H9 (cell line): Measurements from ENCODE around the gene NCBP3. TPM values are rescaled to one million over a fixed set of nuclear protein-coding genes. Genes with fewer than 3 reads are reported as not detected.

ENCODE experiments used
- DNase-seq: peaks from one replicate; pipeline ENCODE4 v3.0.0-alpha.2; 2017
- H2AFZ ChIP-seq: one replicate; pipeline ENCODE4 v1.6.1; 2013; ENCODE audit warnings: mild to moderate bottlenecking, low read length, control low read depth, moderate library complexity
- H2AK5ac ChIP-seq: 2 replicates; pipeline ENCODE4 v1.6.1; 2013; ENCODE audit warnings: low read length, control low read depth, mixed read lengths; ENCODE audit not compliant: insufficient read length
- H2BK120ac ChIP-seq: one replicate; pipeline ENCODE4 v1.6.1; 2013; ENCODE audit warnings: low read depth, mild to moderate bottlenecking, low read length, control low read depth, inconsistent platforms; ENCODE audit not compliant: poor library complexity, severe bottlenecking
- H2BK12ac ChIP-seq: 2 replicates; pipeline ENCODE4 v1.6.1; 2013; ENCODE audit warnings: low read length, control low read depth, mixed read lengths, low read depth; ENCODE audit not compliant: insufficient read length
- H2BK15ac ChIP-seq: 2 replicates; pipeline ENCODE4 v1.6.1; 2013; ENCODE audit warnings: low read depth, low read length, control low read depth
- H2BK20ac ChIP-seq: one replicate; pipeline ENCODE4 v1.6.1; 2013; ENCODE audit warnings: low read depth, mild to moderate bottlenecking, low read length, control low read depth, inconsistent platforms; ENCODE audit not compliant: poor library complexity, severe bottlenecking
- H2BK5ac ChIP-seq: 2 replicates; pipeline ENCODE4 v1.6.1; 2013; ENCODE audit warnings: low read length, control low read depth, mixed read lengths; ENCODE audit not compliant: insufficient read length
- H3K14ac ChIP-seq: 2 replicates; pipeline ENCODE4 v1.6.1; 2013; ENCODE audit warnings: low read length, control low read depth; ENCODE audit not compliant: insufficient read depth
- H3K18ac ChIP-seq: 2 replicates; pipeline ENCODE4 v1.6.1; 2013; ENCODE audit warnings: low read depth, mild to moderate bottlenecking, mixed read lengths, low read length, control low read depth; ENCODE audit not compliant: insufficient read length
- H3K23ac ChIP-seq: 2 replicates; pipeline ENCODE4 v1.6.1; 2013; ENCODE audit warnings: low read length, control low read depth, mixed read lengths, low read depth; ENCODE audit not compliant: insufficient read length
- H3K23me2 ChIP-seq: 2 replicates; pipeline ENCODE4 v1.6.1; 2013; ENCODE audit warnings: low read depth, mild to moderate bottlenecking, mixed read lengths, low read length, control low read depth; ENCODE audit not compliant: insufficient read length, poor library complexity, severe bottlenecking
- H3K27ac ChIP-seq: 2 replicates; pipeline ENCODE4 v1.5.1; 2013; ENCODE audit warnings: low read length, control low read depth, mixed read lengths, low read depth; ENCODE audit not compliant: insufficient read length
- H3K27me3 ChIP-seq: 2 replicates; pipeline ENCODE4 v1.6.1; 2013; ENCODE audit warnings: low read length, control low read depth, inconsistent platforms; ENCODE audit not compliant: insufficient read depth
- H3K4ac ChIP-seq: 2 replicates; pipeline ENCODE4 v1.6.1; 2013; ENCODE audit warnings: low read depth, mild to moderate bottlenecking, control low read depth, inconsistent platforms, low read length, moderate library complexity
- H3K4me1 ChIP-seq: 2 replicates; pipeline ENCODE4 v1.6.1; 2013; ENCODE audit warnings: low read length, control low read depth, inconsistent platforms; ENCODE audit not compliant: insufficient read depth
- H3K4me2 ChIP-seq: 2 replicates; pipeline ENCODE4 v1.6.1; 2013; ENCODE audit warnings: low read length, control low read depth, mixed read lengths; ENCODE audit not compliant: insufficient read length, insufficient read depth
- H3K56ac ChIP-seq: 2 replicates; pipeline ENCODE4 v1.6.1; 2013; ENCODE audit warnings: low read depth, mild to moderate bottlenecking, mixed read lengths, low read length, control low read depth; ENCODE audit not compliant: insufficient read length
- H3K79me1 ChIP-seq: 2 replicates; pipeline ENCODE4 v1.6.1; 2013; ENCODE audit warnings: low read depth, mild to moderate bottlenecking, moderate library complexity, low read length, control low read depth, inconsistent platforms; ENCODE audit not compliant: insufficient read depth, poor library complexity, severe bottlenecking
- H3K79me2 ChIP-seq: 2 replicates; pipeline ENCODE4 v1.6.1; 2013; ENCODE audit warnings: low read length, control low read depth, inconsistent platforms; ENCODE audit not compliant: insufficient read depth
- H3K9ac ChIP-seq: 2 replicates; pipeline ENCODE4 v1.6.1; 2013; ENCODE audit warnings: low read length, control low read depth, mixed read lengths; ENCODE audit not compliant: insufficient read length; ENCODE audit errors: extremely low read depth
- H3K9me3 ChIP-seq: one replicate; pipeline ENCODE4 v1.6.1; 2013; ENCODE audit warnings: low read depth, low read length, inconsistent platforms; ENCODE audit not compliant: control insufficient read depth
- H3T11ph ChIP-seq: one replicate; pipeline ENCODE4 v1.6.1; 2013; ENCODE audit warnings: mild to moderate bottlenecking, low read length, control low read depth, inconsistent platforms
- H4K20me1 ChIP-seq: one replicate; pipeline ENCODE4 v1.6.1; 2013; ENCODE audit not compliant: control insufficient read depth, insufficient read length, insufficient read depth
- H4K5ac ChIP-seq: 2 replicates; pipeline ENCODE4 v1.6.1; 2013; ENCODE audit warnings: low read depth, mild to moderate bottlenecking, mixed read lengths, low read length, control low read depth; ENCODE audit not compliant: insufficient read length
- H4K8ac ChIP-seq: replicated peaks from 2 replicates; pipeline ENCODE4 v1.6.1; 2013; ENCODE audit warnings: low read length, control low read depth, mixed read lengths, low read depth; ENCODE audit not compliant: insufficient read length
- H4K91ac ChIP-seq: 2 replicates; pipeline ENCODE4 v1.6.1; 2013; ENCODE audit warnings: low read depth, mild to moderate bottlenecking, moderate library complexity, mixed read lengths, low read length, control low read depth; ENCODE audit not compliant: insufficient read length
- H3K27ac Mint-ChIP-seq, 3 experiments: 2 replicates in 2 of 3; 3 replicates in 1 of 3; pipeline ENCODE4 v1.8.0; 2020 to 2021; ENCODE audit warnings: mixed read lengths in 3 of 3, mild to moderate bottlenecking in 1 of 3, moderate library complexity in 1 of 3
- H3K27me3 Mint-ChIP-seq: 2 replicates; pipeline ENCODE4 v1.8.0; 2021; ENCODE audit warnings: low read depth, mild to moderate bottlenecking, moderate library complexity, mixed read lengths
- H3K36me3 Mint-ChIP-seq, 3 experiments: 2 replicates in 2 of 3; 3 replicates in 1 of 3; pipeline ENCODE4 v1.8.0; 2020 to 2021; ENCODE audit warnings: low read depth in 3 of 3, mixed read lengths in 3 of 3; ENCODE audit not compliant: insufficient read depth in 1 of 3
- H3K4me1 Mint-ChIP-seq, 2 experiments: 2 replicates each; pipeline ENCODE4 v1.8.0; 2020; ENCODE audit warnings: mixed read lengths in 2 of 2
- H3K4me3 Mint-ChIP-seq, 2 experiments: 2 replicates in 1 of 2; 3 replicates in 1 of 2; pipeline ENCODE4 v1.8.0; 2020 to 2021; ENCODE audit warnings: mild to moderate bottlenecking in 2 of 2, mixed read lengths in 2 of 2, moderate library complexity in 1 of 2
- H3K9me3 Mint-ChIP-seq, 2 experiments: 2 replicates in 1 of 2; 3 replicates in 1 of 2; pipeline ENCODE4 v1.8.0; 2020; ENCODE audit warnings: mild to moderate bottlenecking in 2 of 2, mixed read lengths in 2 of 2, moderate library complexity in 1 of 2
- WGBS: extraction: QIAGEN DNeasy Blood & Tissue Kit; methylation state at CpG from one replicate; pipeline ENCODE4 v1.1.7; 2013; ENCODE audit warnings: missing lambda C conversion rate, low lambda C conversion rate, mixed read lengths; ENCODE audit not compliant: insufficient read length; ENCODE audit errors: extremely low coverage; 5-methylcytosine and 5-hydroxymethylcytosine counted together
- total RNA-seq: library from RNA; stranded (reverse); gene quantifications from 2 replicates; pipeline ENCODE4 v1.2.1, GENCODE V29; 2021
- TF ChIP-seq, protein P1 (sequence below): fragments of 200-600 bp; sonication (generic); conservative IDR thresholded peaks from 3 replicates; pipeline ENCODE4 v1.8.0; 2021; ENCODE audit warnings: antibody characterized with exemption, mild to moderate bottlenecking

Gene NCBP3
- total RNA-seq, 1 experiment from 2014 or later: 45.7 TPM

DNA sequence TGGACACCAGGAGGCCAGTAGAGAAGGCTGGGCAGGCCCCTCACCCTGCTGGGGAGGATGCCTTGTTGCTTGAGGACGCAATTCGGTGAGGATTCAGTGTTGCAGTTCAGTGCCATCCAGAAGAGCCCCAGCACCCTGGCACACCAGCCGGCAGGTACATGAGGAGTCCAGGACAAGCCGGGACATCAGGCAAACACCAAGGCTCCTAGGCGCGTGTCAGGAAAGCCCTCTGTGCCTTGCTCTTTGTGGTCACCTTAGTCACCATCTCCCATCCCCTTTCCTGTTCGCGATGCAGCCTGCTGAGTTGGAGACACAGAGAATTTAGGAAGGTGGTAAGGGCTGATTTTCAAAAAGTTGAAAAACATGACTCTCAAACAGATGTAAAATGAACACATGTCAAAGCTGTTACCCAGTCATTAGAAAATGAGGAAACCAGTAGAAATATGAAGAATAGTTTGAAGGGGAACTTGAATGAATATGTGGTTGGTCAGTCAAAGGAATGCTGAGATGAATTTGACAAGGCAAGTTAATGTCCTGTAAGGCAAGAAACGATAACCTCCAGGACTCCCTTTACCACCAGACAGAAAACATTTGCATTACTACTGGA lies 2.3 kb upstream of the NCBP3 start:
- no peak overlapping the region for H2BK12ac ChIP-seq
- no peak overlapping the region for H2BK20ac ChIP-seq
- H3K4me1 ChIP-seq: no peaks in the 10 kb centered on the region
- H3K56ac ChIP-seq: no peak overlapping the region
- Mint-ChIP-seq H3K4me3 (no peak overlapping the region), H3K9me3 (peaks cover 3 to 4% of the 10 kb centered on the region in 2 experiments; a peak in 3 of 5 replicates), H3K27me3 (peaks cover 25% of the 10 kb centered on the region), H3K27ac (no peak overlapping the region), H3K36me3 (peaks cover 7 to 11% (median 8%) of the 10 kb centered on the region in 3 experiments; a peak in 6 of 7 replicates), H3K4me1 (peaks cover 12 to 18% of the 10 kb centered on the region in 2 experiments)
- no peak overlapping the region for H3T11ph ChIP-seq
- H3K23me2 ChIP-seq: no peaks in the 10 kb centered on the region
- no peak overlapping the region for H2AK5ac ChIP-seq
- TF ChIP-seq, protein P1, sequence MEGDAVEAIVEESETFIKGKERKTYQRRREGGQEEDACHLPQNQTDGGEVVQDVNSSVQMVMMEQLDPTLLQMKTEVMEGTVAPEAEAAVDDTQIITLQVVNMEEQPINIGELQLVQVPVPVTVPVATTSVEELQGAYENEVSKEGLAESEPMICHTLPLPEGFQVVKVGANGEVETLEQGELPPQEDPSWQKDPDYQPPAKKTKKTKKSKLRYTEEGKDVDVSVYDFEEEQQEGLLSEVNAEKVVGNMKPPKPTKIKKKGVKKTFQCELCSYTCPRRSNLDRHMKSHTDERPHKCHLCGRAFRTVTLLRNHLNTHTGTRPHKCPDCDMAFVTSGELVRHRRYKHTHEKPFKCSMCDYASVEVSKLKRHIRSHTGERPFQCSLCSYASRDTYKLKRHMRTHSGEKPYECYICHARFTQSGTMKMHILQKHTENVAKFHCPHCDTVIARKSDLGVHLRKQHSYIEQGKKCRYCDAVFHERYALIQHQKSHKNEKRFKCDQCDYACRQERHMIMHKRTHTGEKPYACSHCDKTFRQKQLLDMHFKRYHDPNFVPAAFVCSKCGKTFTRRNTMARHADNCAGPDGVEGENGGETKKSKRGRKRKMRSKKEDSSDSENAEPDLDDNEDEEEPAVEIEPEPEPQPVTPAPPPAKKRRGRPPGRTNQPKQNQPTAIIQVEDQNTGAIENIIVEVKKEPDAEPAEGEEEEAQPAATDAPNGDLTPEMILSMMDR: no peak
- H3K4ac ChIP-seq: no peak overlapping the region
- H2BK120ac ChIP-seq: no peak overlapping the region
- no peak overlapping the region for H3K23ac ChIP-seq
- no peak overlapping the region for H4K91ac ChIP-seq
- no peaks in the 10 kb centered on the region for H4K20me1 ChIP-seq
- no peaks in the 10 kb centered on the region for H3K9me3 ChIP-seq
- no peak overlapping the region for H3K27ac ChIP-seq
- peaks cover 7% of the 10 kb centered on the region; the same call in 1 of the 2 replicates for H3K79me2 ChIP-seq
- DNase-seq: no peak
- H2BK5ac ChIP-seq: no peak overlapping the region
- H3K79me1 ChIP-seq: peaks cover 4% of the 10 kb centered on the region
- no peaks in the 10 kb centered on the region for H3K27me3 ChIP-seq
- no peak overlapping the region for H2AFZ ChIP-seq
- no peak overlapping the region for H4K8ac ChIP-seq
- WGBS: no CpG with 5 or more reads among the region's 9 CpGs
- no peak overlapping the region for H4K5ac ChIP-seq
- H2BK15ac ChIP-seq: no peak overlapping the region
- H3K9ac ChIP-seq: no peak overlapping the region
- H3K18ac ChIP-seq: no peak overlapping the region
- no peak overlapping the region for H3K4me2 ChIP-seq
- no peak overlapping the region for H3K14ac ChIP-seq
